Measurements from ENCODE around the gene CXCL17.
"Not testable (repeated sequence)": the region's sequence is repeated elsewhere in the genome, so short reads cannot be mapped to it uniquely, and the experiment has no call there.

GRCh38 chr19:42461231-42461630 is 18.5 kb upstream of the CXCL17 start:
- not testable (repeated sequence) for TF ChIP-seq CTCF (IDR thresholded peaks at IDR 0.05; ENCODE audit: insufficient read depth, low read depth, low read length); EZH2 (IDR thresholded peaks at IDR 0.05; ENCODE audit: insufficient read depth, low read length)
